Transverse colon (tissue), 3 donors: ENCODE data around the gene PER2.

Experiments
- EP300 ChIP-seq: sonication (generic); formaldehyde crosslinking; IDR thresholded peaks from one replicate; pipeline ENCODE4 v1.6.1; 2017; ENCODE audit warnings: antibody characterized with exemption, low read depth
- POLR2A ChIP-seq: fragments of 450-650 bp; IDR thresholded peaks from one replicate; pipeline ENCODE4 v1.6.1; 2016; ENCODE audit warnings: antibody characterized with exemption, mild to moderate bottlenecking, moderate library complexity
- POLR2AphosphoS5 ChIP-seq, 3 donors: sonication (generic); formaldehyde crosslinking; IDR thresholded peaks; one replicate each; pipeline ENCODE4 v1.6.1; 2016; ENCODE audit warnings: antibody characterized with exemption in 3 of 3

- TF ChIP-seq POLR2A (no peak), POLR2AphosphoS5 (IDR thresholded peaks at IDR 0.05) (no peak), EP300 (no peak)
These were observed 17.7 kb upstream of the PER2 start for GRCh38 chr2:238305965-238306671.
